HCT116 (cell line): ENCODE measurements around the gene SMIM32. TPM values are rescaled to one million over a fixed set of nuclear protein-coding genes. Genes with fewer than 3 reads are reported as not detected.

Experiments used
- ATAC-seq: fragments of 200-7000 bp; cut with Tn5 transposase; 2 replicates; pipeline ENCODE4 v1.9.1; 2020; ENCODE audit warnings: mild to moderate bottlenecking, moderate library complexity
- BruUV-seq: library from RNA; stranded (reverse); fragments of 400-500 nt; replicated peaks from 2 replicates; lab custom pipeline; 2021; lab: Mats Ljungman, UMichigan
- CTCF ChIA-PET: fragments of 300-600 bp; sonication (Branson Sonifier 250); formaldehyde crosslinking; loops from one replicate; lab custom pipeline; 2021; ENCODE audit warnings: antibody characterized with exemption; lab: Charles Lee
- POLR2A ChIA-PET: fragments of 300-600, 350-600 bp; sonication (Branson Sonifier 250); formaldehyde crosslinking; loops from one replicate; lab custom pipeline; 2021; ENCODE audit warnings: antibody characterized with exemption; lab: Charles Lee
- RAD21 ChIA-PET, 2 experiments: fragments of 300-600 bp; sonication (Branson Sonifier 250); formaldehyde crosslinking; loops; one replicate each; lab custom pipeline; 2023; ENCODE audit warnings: low total read pairs in 2 of 2; ENCODE audit not compliant: uncharacterized antibody in 2 of 2, unreplicated experiment in 2 of 2, low non-redundant PET in 1 of 2; lab: Charles Lee
- DNase-seq: peaks from one replicate; pipeline ENCODE4 v3.0.0-alpha.2; 2010; ENCODE audit warnings: low read depth, low spot score
- H2AFZ ChIP-seq: fragments of 200-600 bp; shearing (Covaris generic), sonication (generic); 2 replicates; pipeline ENCODE4 v1.6.1; 2017; ENCODE audit warnings: low read depth, mixed run types, mixed read lengths, antibody characterized with exemption, low read length; ENCODE audit not compliant: poor library complexity, severe bottlenecking
- H3K27ac ChIP-seq: 2 replicates; pipeline ENCODE4 v1.5.1; 2012; ENCODE audit warnings: low read depth, low read length
- H3K27me3 ChIP-seq: fragments of 200-600 bp; sonication (generic); 2 replicates; pipeline ENCODE4 v1.6.1; 2016; ENCODE audit warnings: mixed run types, low read length, mixed read lengths; ENCODE audit not compliant: insufficient read depth
- H3K36me3 ChIP-seq, 2 experiments: fragments of 200-500 bp in 1 of 2; fragments of 200-600 bp in 1 of 2; sonication (Bioruptor generic) in 1 of 2; sonication (generic) in 1 of 2; 2 replicates each; pipeline versions ENCODE4 v1.5.1 to v1.6.1; 2014 to 2016; ENCODE audit warnings: low read length in 2 of 2, inconsistent platforms in 1 of 2, mixed read lengths in 1 of 2, mixed run types in 1 of 2; ENCODE audit not compliant: insufficient read depth in 2 of 2, control insufficient read depth in 1 of 2
- H3K4me1 ChIP-seq, 2 experiments: fragments of 200-600 bp in 1 of 2; sonication (generic) in 1 of 2; 2 replicates each; pipeline versions ENCODE4 v1.5.1 to v1.6.1; 2012 to 2017; ENCODE audit warnings: low read length in 2 of 2, inconsistent platforms in 1 of 2, mild to moderate bottlenecking in 1 of 2, mixed read lengths in 1 of 2, mixed run types in 1 of 2, moderate library complexity in 1 of 2; ENCODE audit not compliant: insufficient read depth in 2 of 2, control insufficient read depth in 1 of 2
- H3K4me2 ChIP-seq: fragments of 200-600 bp; sonication (generic); 2 replicates; pipeline ENCODE4 v1.6.1; 2017; ENCODE audit warnings: mixed run types, low read length, mixed read lengths
- H3K4me3 ChIP-seq, 2 experiments: fragments of 200-600 bp in 1 of 2; sonication (generic) in 1 of 2; replicated peaks in 1 of 2; 2 replicates each; pipeline ENCODE4 v1.5.1; 2011 to 2016; ENCODE audit warnings: low read length in 2 of 2, control low read depth in 1 of 2, low read depth in 1 of 2, mild to moderate bottlenecking in 1 of 2, mixed read lengths in 1 of 2, mixed run types in 1 of 2
- H3K79me2 ChIP-seq: fragments of 200-600 bp; sonication (generic); 2 replicates; pipeline ENCODE4 v1.6.1; 2017; ENCODE audit warnings: mild to moderate bottlenecking, mixed run types, low read length, moderate library complexity, mixed read lengths; ENCODE audit not compliant: insufficient read depth
- H3K9ac ChIP-seq: fragments of 200-600 bp; sonication (generic); 2 replicates; pipeline ENCODE4 v1.6.1; 2016; ENCODE audit warnings: low read length, mixed read lengths
- H3K9me2 ChIP-seq: fragments of 200-600 bp; sonication (generic), shearing (Covaris generic); 2 replicates; pipeline ENCODE4 v1.6.1; 2017; ENCODE audit warnings: mixed run types, mild to moderate bottlenecking, moderate library complexity; ENCODE audit not compliant: insufficient read depth
- H3K9me3 ChIP-seq, 2 experiments: fragments of 200-500 bp in 1 of 2; fragments of 200-600 bp in 1 of 2; sonication (Bioruptor generic) in 1 of 2; sonication (generic) in 1 of 2; 2 replicates each; pipeline ENCODE4 v1.6.1; 2014 to 2017; ENCODE audit warnings: low read length in 2 of 2, mixed read lengths in 2 of 2, inconsistent platforms in 1 of 2, low read depth in 1 of 2, mild to moderate bottlenecking in 1 of 2, mixed run types in 1 of 2, moderate library complexity in 1 of 2; ENCODE audit not compliant: control insufficient read depth in 1 of 2, insufficient read depth in 1 of 2
- H4K20me1 ChIP-seq: fragments of 200-600 bp; sonication (generic), shearing (Covaris generic); 2 replicates; pipeline ENCODE4 v1.6.1; 2017; ENCODE audit warnings: mixed run types, mild to moderate bottlenecking, moderate library complexity; ENCODE audit not compliant: insufficient read depth
- CBX3 ChIP-seq: IDR thresholded peaks from 2 replicates; pipeline ENCODE4 v1.6.1; 2012; ENCODE audit warnings: low read depth
- CTCF ChIP-seq, 3 experiments: fragments of 200-600 bp in 1 of 3; sonication (generic) in 1 of 3; IDR thresholded peaks in 2 of 3; conservative IDR thresholded peaks in 1 of 3; 2 replicates each; pipeline ENCODE4 v1.5.1; 2012 to 2017; ENCODE audit warnings: low read depth in 2 of 3, low read length in 2 of 3, antibody characterized with exemption in 1 of 3, borderline replicate concordance in 1 of 3, control low read depth in 1 of 3, mild to moderate bottlenecking in 1 of 3, mixed read lengths in 1 of 3, mixed run types in 1 of 3, moderate library complexity in 1 of 3; ENCODE audit not compliant: insufficient read depth in 1 of 3
- EGR1 ChIP-seq: IDR thresholded peaks from 2 replicates; pipeline ENCODE4 v1.6.1; 2012; ENCODE audit warnings: low read depth
- ELF1 ChIP-seq: IDR thresholded peaks from 2 replicates; pipeline ENCODE4 v1.6.1; 2012; ENCODE audit warnings: low read depth, borderline replicate concordance
- FOSL1 ChIP-seq: IDR thresholded peaks from 2 replicates; pipeline ENCODE4 v1.6.1; 2012; ENCODE audit warnings: low read depth
- JUND ChIP-seq: IDR thresholded peaks from 2 replicates; pipeline ENCODE4 v1.6.1; 2012
- TCF7L2 ChIP-seq: IDR thresholded peaks from 2 replicates; pipeline ENCODE4 v1.7.0; 2011; ENCODE audit warnings: borderline replicate concordance, inconsistent platforms; ENCODE audit not compliant: insufficient read depth, insufficient read length; ENCODE audit errors: extremely low read depth
- YY1 ChIP-seq: IDR thresholded peaks from 2 replicates; pipeline ENCODE4 v1.6.1; 2011; ENCODE audit warnings: low read length, low read depth, moderate library complexity, mild to moderate bottlenecking; ENCODE audit not compliant: insufficient replicate concordance; ENCODE audit errors: extremely low read depth
- intact Hi-C: fragments of 100-400 bp; cut with micrococcal nuclease; formaldehyde crosslinking; loops from 2 replicates; pipeline ENCODE4 v1.10.0; 2022
- total RNA-seq: library from RNA; stranded (reverse); gene quantifications from one replicate; pipeline ENCODE4 v1.2.1, GENCODE V29; 2021; ENCODE audit not compliant: unreplicated experiment

The SMIM32 gene
- total RNA-seq, 1 experiment from 2014 or later: not detected

GRCh38 chr5:136208916-136209315 is 16.0 kb upstream of the SMIM32 start:
- POLR2A ChIA-PET: no interaction called here
- ATAC-seq: no peak
- CTCF ChIA-PET: no interaction called here
- no peaks in the 10 kb centered on the region for H3K9me3 ChIP-seq
- BruUV-seq: no TSS peak
- no peaks in the 10 kb centered on the region for H3K4me1 ChIP-seq
- H3K4me3 ChIP-seq: no peak overlapping the region
- H3K27ac ChIP-seq: no peak overlapping the region
- TF ChIP-seq FOSL1 (no peak), TCF7L2 (no peak), ELF1 (no peak), CBX3 (no peak), YY1 (no peak)
- TF ChIP-seq, all 23 proteins: peak for 0
- H2AFZ ChIP-seq: no peak overlapping the region
- DNase-seq: no peak
- H3K9me2 ChIP-seq: no peaks in the 10 kb centered on the region
- no peak overlapping the region for H3K9ac ChIP-seq
- no peaks in the 10 kb centered on the region for H3K79me2 ChIP-seq
- H4K20me1 ChIP-seq: no peaks in the 10 kb centered on the region
- intact Hi-C loops: no loop called here
- H3K4me2 ChIP-seq: no peak overlapping the region
- no peaks in the 10 kb centered on the region for H3K27me3 ChIP-seq
- RAD21 ChIA-PET: no interaction called here
- H3K36me3 ChIP-seq: no peaks in the 10 kb centered on the region

GRCh38 chr5:136207631-136208030 is 14.7 kb upstream of the SMIM32 start:
- RAD21 ChIA-PET: no interaction called here
- no peak for DNase-seq
- H4K20me1 ChIP-seq: no peaks in the 10 kb centered on the region
- no TSS peak for BruUV-seq
- no peaks in the 10 kb centered on the region for H3K79me2 ChIP-seq
- no peaks in the 10 kb centered on the region for H3K4me1 ChIP-seq
- ATAC-seq: no peak
- no peak overlapping the region for H2AFZ ChIP-seq
- H3K9me3 ChIP-seq: no peaks in the 10 kb centered on the region
- H3K4me2 ChIP-seq: no peak overlapping the region
- no peaks in the 10 kb centered on the region for H3K36me3 ChIP-seq
- CTCF ChIA-PET: no interaction called here
- no peaks in the 10 kb centered on the region for H3K9me2 ChIP-seq
- H3K4me3 ChIP-seq: no peak overlapping the region
- H3K27me3 ChIP-seq: no peaks in the 10 kb centered on the region
- TF ChIP-seq CTCF (IDR thresholded peaks at IDR 0.05 in 2 of 3, conservative IDR thresholded peaks at IDR 0.05 in 1 of 3; ENCODE audit: borderline replicate concordance in 1 of 3, insufficient read depth in 1 of 3, low read depth in 2 of 3, low read length in 2 of 3): no peak
- TF ChIP-seq CBX3: no peak
- TF ChIP-seq JUND: no peak
- TF ChIP-seq EGR1: no peak
- TF ChIP-seq TCF7L2: no peak
- no peak overlapping the region for H3K9ac ChIP-seq
- no peak overlapping the region for H3K27ac ChIP-seq
- POLR2A ChIA-PET: no interaction called here
- intact Hi-C loops: no loop called here
